CD4-positive, alpha-beta T cell treated with Interleukin-4 for 4 hours (primary cell): ENCODE data around the gene PCNX3.
A peak's percentile ranks its signal among the peaks of the same experiment; 100 is the strongest.
"Not testable (repeated sequence)": the region's sequence is repeated elsewhere in the genome, so short reads cannot be mapped to it uniquely, and the experiment has no call there.

Source experiments
- DNase-seq: peaks from one replicate; pipeline ENCODE4 v3.0.0-alpha.2; 2020

Gene PCNX3

DNA sequence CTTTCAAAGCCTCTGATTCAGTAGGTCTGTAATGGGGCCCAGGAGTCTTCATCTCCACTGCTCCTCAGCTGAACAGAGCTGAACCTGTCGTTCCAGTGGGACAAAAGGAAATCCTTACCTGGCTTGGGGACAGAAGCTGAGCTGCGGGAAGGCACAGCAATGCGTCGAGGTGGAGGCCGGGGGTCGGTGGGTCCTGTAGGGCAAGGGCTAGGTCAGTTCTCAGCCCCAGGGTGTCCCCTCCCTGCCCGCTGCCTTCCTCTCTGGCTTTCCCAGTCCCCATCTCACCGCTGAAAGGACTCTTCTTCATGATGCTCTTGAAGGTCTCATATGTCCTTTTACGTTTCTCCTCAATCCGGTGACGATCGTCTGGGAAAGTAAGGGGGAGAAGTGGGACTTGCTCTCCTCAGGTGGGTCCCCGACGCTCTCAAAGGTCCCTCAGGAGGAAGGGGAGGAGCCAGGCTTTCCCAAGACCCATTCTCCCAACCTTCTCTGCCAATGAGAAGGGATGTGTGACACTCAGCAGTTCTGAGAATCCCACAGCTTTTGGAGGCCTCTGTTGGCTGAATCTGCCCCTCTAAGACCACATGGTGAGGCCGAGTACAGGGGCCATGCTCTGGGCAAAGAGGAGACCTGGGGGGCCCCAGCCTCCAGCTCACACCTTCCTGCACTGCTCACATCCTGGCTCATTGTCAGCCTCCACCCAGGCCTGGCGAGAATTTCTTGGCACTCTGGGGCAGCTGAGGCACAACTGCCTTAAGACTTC, 40.2 kb downstream of the PCNX3 start:
- DNase-seq: no peak

DNA sequence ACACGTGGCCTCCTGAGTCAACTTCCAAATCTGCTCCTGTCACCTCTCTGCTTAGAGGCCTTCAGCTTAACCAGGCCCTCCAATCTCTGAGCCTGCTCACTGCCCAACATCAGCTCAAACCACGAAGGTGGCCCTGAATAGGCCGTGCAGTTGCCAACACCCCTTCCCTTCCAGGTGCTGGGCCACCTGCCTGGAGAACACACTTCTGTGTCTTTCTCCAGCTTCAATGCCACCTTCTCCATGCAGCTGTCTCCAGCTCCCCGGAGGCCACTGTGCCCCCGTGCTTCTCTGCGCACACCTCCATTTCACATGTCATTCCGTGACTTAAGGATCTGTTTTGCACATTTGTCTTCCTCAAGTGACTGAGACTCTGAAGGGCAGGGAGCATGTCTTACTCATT, 41.9 kb downstream of the PCNX3 start:
- no peak for DNase-seq

DNA sequence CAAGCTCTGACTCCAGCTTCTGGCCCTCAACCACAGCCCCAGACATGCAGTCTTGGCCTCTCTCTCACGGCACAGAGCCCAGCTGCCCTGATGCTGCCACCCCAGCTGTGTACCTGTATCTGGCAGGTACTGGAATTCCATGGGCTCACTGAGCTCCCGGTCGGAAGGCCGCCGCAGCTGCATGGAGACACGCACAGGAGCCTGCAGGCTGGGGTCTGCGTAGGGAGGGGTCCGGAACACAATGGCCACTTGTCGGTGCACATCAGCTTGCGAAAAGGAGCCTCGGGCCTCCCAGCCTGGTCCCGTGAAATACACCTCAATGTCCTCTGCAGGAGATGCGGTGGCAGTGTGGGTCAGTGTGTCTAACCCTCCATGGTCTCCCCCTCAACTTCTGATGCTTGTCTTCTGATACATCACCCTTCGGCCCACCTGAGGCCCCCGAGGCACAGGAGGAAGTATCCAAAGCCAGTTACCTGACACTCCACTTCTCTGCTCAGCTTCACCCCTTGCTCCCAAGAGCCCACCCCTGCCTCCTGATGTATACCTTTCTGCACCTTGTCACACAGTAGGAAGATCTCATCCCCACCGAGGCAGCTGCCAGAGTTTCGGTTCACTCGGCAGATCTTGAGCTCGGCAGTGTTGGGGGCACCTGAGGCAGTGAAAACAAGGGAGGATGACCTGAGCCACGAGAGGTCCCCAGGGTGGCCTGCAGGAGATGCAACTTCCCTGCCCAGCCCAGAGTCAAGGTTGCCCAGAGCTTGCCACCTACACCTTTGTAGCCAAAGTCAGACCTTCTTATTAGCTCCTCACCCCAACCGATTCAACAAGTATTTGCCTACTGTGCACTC, 42.8 kb downstream of the PCNX3 start:
- DNase-seq: no peak

DNA sequence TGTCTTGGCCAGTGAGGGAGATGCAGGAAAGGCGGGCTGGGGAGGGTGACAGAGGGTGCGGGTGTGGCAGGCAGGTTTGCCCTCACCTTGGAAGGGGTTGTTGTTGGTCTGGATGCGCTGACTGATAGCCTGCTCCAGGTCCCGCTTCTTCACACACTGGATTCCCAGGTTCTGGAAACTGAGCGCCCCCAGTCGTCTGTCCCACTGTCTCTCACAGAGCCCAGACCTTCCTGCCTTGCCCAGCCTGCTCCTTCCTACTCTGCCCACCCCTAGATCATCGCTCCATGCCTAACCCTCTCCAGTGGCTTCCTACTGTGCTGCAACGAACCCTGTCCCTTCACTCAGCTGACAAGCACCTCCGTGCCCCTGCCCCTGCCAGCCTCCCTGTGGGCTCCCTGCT, 44.5 kb downstream of the PCNX3 start:
- DNase-seq: no peak

DNA sequence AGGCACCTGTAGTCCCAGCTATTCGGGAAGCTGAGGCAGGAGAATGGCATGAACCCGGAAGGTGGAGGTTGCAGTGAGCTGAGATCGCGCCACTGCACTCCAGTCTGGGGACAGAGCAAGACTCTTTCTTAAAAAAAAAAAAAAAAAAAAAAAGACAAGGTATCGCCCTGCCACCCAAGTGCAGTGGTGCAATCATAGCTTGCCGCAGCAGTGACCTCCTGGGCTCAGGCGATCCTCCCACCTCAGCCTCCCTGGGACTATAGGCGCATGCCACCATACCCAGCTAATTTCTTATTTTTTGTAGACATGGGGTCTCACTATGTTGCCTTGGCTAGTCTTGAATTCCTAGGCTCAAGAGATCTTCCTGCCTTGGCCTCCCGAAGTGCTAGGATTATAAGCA, 45.3 kb downstream of the PCNX3 start:
- DNase-seq: not testable (repeated sequence)

DNA sequence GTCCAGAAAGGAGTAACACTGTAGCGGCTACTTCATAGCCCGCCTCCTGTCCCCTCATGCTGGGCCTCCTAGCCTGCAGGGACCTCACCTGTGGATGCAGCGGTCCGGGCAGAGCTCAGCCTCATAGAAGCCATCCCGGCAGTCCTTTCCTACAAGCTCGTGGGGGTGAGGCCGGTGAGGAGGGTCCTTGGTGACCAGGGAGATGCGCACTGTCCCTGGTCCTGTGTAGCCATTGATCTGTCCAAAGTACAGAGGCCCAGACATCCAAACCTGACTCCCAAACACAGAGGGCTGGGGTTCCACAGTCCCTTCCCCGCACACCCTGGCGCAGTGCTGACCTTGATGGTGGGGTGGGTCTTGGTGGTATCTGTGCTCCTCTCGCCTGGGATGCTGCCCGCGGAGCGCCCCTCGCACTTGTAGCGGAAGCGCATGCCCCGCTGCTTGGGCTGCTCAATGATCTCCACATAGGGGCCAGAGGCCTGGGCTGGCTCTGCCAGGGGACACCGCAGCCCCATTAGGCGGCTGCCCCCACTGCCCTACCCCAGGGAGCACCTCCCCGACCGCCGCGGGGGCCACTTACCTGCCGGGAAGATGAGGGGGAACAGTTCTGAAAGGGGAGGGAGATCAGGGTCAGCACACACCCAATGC, 46.1 kb downstream of the PCNX3 start:
- no peak for DNase-seq

DNA sequence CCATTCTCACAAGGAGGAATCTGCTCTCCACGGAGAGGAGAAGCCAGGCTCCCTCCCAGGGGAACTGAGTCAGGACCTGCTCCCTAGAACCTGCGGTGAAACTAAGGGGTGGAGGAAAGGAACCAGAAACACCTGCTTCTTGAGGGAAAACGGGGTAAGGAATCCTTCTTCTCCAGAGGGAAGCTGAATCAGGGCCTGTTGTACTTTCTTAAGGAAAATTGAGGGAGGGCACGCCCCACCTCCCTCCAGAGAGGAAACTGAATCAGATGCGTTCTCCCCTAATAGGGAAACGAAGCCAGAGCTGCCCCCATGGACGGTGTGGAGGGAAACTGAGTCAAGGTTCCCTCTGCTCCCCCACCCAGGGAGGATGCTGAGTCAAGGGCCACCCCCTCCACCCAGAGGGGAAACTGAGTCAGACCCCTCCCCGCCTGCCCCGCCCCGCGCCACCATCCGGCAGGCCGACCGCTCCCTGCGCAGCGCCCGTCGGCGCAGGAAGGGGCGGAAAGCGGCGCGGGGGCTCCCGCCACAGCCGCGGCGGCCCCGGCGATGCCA, 46.7 kb downstream of the PCNX3 start:
- no peak for DNase-seq

DNA sequence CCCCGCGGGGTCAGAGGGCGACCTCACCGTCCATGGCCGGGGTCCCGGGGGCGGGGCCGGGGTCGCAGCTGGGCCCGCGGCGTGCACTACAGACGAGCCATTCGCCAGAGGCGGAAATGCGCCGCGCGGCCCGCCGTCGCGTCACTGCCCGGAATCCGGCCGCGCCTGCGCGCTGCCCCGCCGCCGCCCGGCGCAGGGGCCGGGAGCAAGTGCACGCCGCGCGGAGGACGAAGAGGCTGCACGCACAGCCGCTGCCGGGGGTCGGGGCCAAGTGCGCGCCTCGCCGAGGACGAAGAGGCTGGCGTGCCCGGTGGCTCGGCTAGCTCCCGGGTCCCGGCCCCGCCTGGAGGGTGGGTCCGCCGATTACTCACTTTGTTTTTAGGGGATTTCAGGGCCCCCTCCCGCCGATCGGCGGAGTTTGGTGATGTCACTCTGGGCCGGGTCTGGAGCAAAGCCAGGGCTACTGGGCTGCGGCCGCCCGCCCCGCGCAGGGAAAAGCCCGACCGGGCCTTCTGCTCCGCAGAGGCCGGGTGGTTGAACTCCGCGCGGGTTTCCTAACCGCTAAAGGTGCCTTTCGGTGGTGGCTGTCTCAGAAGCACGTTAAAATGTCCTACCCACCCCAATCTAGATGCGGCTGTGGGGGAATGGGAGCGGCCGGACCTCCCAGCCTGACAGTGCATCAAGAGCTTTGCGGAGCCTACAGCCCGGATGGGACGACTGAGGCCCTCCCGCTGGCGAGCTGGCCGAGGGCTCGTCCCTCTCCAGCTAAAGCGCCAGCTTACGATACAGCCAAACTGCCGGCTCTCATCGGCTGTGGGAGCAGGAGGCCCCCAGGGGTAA, 47.4 kb downstream of the PCNX3 start, which contains the start of gene RELA:
Gene RELA (minus strand): TSS at position 118 of the 840 bp plus-strand sequence. CDS start 84 bp downstream, at position 34.
- peak; percentile 96 for DNase-seq

DNA sequence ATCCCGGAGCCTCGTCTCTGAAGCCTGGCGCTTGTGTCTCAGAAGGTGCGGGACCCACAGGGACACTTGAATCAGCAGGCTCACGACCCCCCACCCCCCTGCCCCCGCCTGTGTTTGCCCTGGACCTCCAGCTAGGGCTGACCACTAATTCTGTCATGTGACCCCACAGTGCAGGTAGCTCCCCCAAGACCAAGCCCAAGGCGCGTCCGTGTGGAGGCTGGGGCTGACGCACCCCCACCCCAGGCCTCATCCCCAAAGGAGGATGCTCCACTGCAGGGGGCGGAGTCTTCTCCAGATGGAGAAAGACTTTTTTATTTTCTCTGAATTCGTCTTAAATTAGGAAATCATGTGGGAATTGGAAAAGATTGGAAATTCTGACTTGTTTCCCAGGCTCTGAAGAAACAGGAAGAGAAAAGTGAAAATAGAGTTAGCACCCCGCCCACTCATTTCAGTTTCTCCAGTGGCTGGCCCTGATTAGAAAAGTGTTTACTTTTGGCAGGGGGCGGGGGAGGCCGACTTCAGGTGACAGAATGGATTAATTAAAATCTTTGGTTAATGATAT, 48.1 kb downstream of the PCNX3 start:
- peak; percentile 52 for DNase-seq

DNA sequence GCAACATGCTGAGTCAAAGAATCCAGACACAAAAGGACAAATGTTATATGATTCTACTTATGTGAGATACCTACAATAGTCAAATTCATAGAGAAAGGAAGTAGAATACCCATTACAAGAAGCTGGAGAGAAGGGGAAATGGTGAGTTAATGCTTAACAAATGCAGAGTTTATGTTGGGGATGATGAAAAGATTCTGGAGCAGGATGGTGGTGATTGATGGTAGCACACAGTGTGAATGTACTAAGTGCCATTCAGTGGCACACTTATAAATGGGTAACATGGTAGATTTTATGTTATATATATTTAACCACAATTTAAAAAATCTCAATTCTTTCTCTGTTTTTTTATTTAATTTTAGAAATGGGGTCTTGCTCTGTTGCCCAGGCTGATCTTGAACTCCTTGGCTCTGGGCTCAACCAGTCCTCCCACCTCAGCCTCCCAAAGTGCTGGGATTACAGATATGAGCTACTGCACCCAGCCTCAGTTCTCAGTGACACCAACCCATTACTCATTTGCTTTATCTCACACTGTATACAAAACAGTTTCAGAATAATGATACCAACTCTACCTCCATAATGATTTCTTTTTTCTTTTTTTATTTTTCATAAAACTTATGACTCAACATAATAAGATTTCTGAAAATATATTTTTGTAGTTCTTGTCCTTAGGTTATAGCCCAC, 56.7 kb downstream of the PCNX3 start:
- DNase-seq: no peak

DNA sequence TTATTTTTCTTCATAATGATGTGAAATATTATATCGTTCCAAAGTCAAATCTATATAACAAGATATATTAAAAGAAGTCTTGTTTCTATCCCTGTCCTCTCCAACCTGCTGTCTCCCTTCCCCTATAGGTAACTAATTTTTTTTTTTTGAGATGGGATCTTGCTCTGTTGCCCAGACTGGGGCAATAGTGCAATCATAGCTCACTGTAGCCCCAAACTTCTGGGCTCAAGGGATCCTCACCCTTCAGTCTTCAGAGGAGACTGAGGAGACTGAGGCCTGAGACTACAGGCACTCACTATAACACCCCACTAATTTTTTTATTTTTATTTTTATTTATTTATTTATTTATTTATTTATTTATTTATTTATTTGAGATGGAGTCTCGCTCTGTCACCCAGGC, 57.4 kb downstream of the PCNX3 start:
- no peak for DNase-seq

DNA sequence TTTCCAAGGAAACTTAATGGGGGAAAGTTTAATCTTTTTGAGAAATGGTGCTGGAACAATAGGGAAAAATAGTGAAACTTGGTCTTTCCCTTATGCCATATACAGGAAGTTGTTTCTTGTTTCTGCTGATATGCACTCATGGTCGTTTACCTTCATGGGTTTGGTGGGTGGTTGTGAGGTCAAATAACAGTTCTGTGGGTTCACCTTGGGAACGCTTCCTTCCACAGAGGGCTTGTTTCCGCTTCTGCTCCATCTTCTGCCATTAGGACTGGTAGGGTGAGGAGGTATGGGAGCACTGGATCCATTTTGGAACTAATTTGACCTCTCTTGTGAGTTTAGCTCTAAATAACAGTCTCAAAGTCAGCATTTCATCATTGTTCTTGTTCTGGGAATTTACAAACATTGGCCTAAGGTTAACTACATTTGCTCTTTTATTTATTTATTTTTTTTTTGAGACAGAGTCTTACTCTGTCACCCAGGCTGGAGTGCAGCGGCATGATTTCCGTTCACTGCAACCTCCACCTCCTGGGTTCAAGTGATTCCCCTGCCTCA, 64.7 kb downstream of the PCNX3 start:
- DNase-seq: no peak

DNA sequence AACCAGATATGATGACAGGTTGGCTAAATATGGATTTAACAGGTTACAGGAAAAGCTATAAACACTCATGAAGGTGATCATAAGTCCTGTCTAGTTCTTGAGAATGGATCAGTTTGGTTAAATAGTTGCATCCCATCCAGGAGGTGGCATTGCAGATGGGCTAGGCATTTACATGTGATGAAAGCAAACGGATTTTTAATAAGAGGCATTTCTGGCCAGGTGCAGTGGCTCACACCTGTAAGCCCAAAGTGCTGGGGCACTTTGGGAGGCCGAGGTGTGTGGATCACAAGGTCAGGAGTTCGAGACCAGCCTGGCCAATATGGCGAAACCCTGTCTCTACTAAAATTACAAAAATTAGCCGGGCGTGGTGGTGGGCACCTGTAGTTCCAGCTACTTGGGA, 67.9 kb downstream of the PCNX3 start:
- DNase-seq: not testable (repeated sequence)

DNA sequence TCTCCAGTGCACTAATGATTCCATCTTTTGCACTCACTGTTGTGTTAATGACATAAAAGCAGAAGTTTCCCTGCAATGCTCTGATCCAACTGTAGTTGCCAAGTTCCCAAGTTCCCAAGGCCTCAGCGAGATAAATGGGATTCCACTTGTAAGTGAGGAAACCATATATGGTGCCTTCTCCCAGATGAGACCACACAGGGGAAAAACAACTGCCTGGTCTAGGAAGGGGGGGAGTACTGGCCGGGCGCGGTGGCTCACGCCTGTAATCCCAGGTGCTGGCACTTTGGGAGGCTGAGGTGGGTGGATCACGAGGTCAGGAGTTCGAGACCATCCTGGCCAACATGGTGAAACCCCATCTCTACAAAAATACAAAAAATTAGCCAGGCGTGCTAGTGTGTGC, 70.4 kb downstream of the PCNX3 start:
- no peak for DNase-seq
